SU-DHL-6 (cell line): ENCODE results near the gene GRM5.

Experiments
- H2AFZ ChIP-seq: fragments of 200-600 bp; sonication (generic); 2 replicates; pipeline ENCODE4 v1.6.1; 2014; ENCODE audit warnings: low read depth, mild to moderate bottlenecking, moderate library complexity, mixed read lengths, antibody characterized with exemption, low read length; ENCODE audit not compliant: severe bottlenecking
- H3F3A ChIP-seq: fragments of 200-600 bp; shearing (Covaris generic); 2 replicates; pipeline ENCODE4 v1.6.0; 2016; ENCODE audit warnings: antibody characterized with exemption, mild to moderate bottlenecking; ENCODE audit not compliant: insufficient read depth
- H3K27ac ChIP-seq: fragments of 200-600 bp; sonication (generic); 2 replicates; pipeline ENCODE4 v1.5.1; 2016; ENCODE audit warnings: low read depth, mild to moderate bottlenecking, low read length, moderate library complexity, mixed read lengths
- H3K27me3 ChIP-seq: fragments of 200-600 bp; sonication (generic), shearing (Covaris generic); 2 replicates; pipeline ENCODE4 v1.6.0; 2014; ENCODE audit warnings: mild to moderate bottlenecking, low read length
- H3K36me3 ChIP-seq: fragments of 200-600 bp; sonication (generic); 2 replicates; pipeline ENCODE4 v1.6.1; 2014; ENCODE audit warnings: mild to moderate bottlenecking, low read length, mixed read lengths
- H3K4me2 ChIP-seq: fragments of 300-600, 200-600 bp; shearing (Covaris generic), sonication (generic); 2 replicates; pipeline ENCODE4 v1.6.0; 2014; ENCODE audit warnings: low read length, low read depth, mild to moderate bottlenecking; ENCODE audit not compliant: poor library complexity, severe bottlenecking
- H3K4me3 ChIP-seq: fragments of 200-600 bp; sonication (generic); 2 replicates; pipeline ENCODE4 v1.5.1; 2014; ENCODE audit warnings: antibody characterized with exemption, low read length, mild to moderate bottlenecking, mixed read lengths; ENCODE audit not compliant: insufficient read depth, poor library complexity, severe bottlenecking
- H3K79me2 ChIP-seq: fragments of 200-600 bp; sonication (generic); 2 replicates; pipeline ENCODE4 v1.6.1; 2014; ENCODE audit warnings: mild to moderate bottlenecking, low read length, moderate library complexity; ENCODE audit not compliant: insufficient read depth
- H3K9ac ChIP-seq: fragments of 200-600 bp; sonication (generic); 2 replicates; pipeline ENCODE4 v1.7.0; 2014; ENCODE audit warnings: mild to moderate bottlenecking, low read length
- H3K9me2 ChIP-seq: fragments of 200-600 bp; sonication (generic); replicated peaks from 2 replicates; pipeline ENCODE4 v1.6.1; 2014; ENCODE audit warnings: low read length; ENCODE audit not compliant: insufficient read depth
- H3K9me3 ChIP-seq: fragments of 200-600 bp; sonication (generic); 2 replicates; pipeline ENCODE4 v1.6.1; 2014; ENCODE audit warnings: low read length, mixed read lengths; ENCODE audit not compliant: insufficient read depth
- H4K20me1 ChIP-seq: fragments of 200-600 bp; sonication (generic); 2 replicates; pipeline ENCODE4 v1.6.1; 2014; ENCODE audit warnings: low read depth, mild to moderate bottlenecking, antibody characterized with exemption, low read length, moderate library complexity, mixed read lengths
- CTCF ChIP-seq: fragments of 200-600 bp; sonication (generic); IDR thresholded peaks from one replicate; pipeline ENCODE4 v1.5.1; 2017; ENCODE audit warnings: antibody characterized with exemption, mild to moderate bottlenecking, low read length, moderate library complexity; ENCODE audit not compliant: insufficient read depth, poor library complexity, severe bottlenecking
- EZH2phosphoT487 ChIP-seq: fragments of 200-600 bp; sonication (generic), shearing (Covaris generic); conservative IDR thresholded peaks from 2 replicates; pipeline ENCODE4 v1.6.1; 2018; ENCODE audit warnings: mild to moderate bottlenecking, antibody characterized with exemption, low read length, moderate library complexity, mixed read lengths

The GRM5 gene

DNA sequence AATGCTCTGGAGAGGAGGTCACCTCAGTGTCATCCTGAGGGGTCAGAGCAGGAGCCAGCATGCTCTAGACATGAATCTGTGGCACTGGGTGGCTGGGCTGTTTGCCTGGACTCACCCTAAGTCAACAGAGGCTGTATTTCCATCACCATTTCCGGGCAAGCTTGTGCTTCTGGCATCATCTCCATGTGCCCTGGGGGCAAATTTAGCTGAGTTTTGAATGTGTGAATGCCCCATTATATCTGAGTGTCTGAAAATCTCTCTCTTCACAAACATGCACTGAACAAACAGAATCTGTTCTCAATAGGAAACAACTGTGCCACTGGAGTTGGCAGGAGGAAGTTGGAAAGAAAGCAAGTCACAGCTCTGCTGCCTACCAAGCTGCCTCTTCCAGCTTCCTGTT lies 356.2 kb downstream of the GRM5 start:
- Histone ChIP-seq H3K36me3 (no peaks in the 10 kb centered on the region), H3K9ac (no peak overlapping the region), H3K79me2 (no peaks in the 10 kb centered on the region), H3K4me2 (no peak overlapping the region), H3K9me3 (no peaks in the 10 kb centered on the region), H3K27me3 (no peaks in the 10 kb centered on the region), H3F3A (no peaks in the 10 kb centered on the region), H4K20me1 (no peaks in the 10 kb centered on the region), H3K9me2 (no peaks in the 10 kb centered on the region), H2AFZ (no peak overlapping the region), H3K27ac (no peak overlapping the region), H3K4me3 (no peak overlapping the region)
- TF ChIP-seq CTCF (no peak), EZH2phosphoT487 (no peak)

DNA sequence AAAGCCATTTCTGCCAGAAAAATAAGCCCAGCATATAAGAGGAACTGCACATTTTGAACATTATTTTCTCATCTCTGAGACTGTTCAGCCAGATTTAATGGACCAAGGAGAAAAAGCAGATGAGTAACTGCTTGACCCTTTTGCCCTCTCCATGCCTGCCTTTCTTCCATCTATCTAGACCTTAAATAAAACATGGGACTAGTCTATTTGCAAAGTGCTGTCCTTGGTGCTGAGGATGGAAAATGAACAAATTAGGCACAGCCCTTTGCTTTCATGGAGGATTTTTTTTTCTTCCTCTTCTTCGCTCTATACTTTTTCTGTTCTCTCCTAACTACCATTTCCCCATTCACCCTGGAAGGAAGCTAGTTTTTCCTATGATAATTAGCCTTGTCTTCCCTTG lies 361.3 kb downstream of the GRM5 start:
- no peaks in the 10 kb centered on the region for H3K27me3 ChIP-seq
- H3K4me3 ChIP-seq = no peak overlapping the region
- H3K9me2 ChIP-seq = no peaks in the 10 kb centered on the region
- no peak overlapping the region for H3K9ac ChIP-seq
- TF ChIP-seq EZH2phosphoT487 (no peak), CTCF (no peak)
- no peaks in the 10 kb centered on the region for H3F3A ChIP-seq
- no peaks in the 10 kb centered on the region for H3K9me3 ChIP-seq
- H3K27ac ChIP-seq = no peak overlapping the region
- no peaks in the 10 kb centered on the region for H4K20me1 ChIP-seq
- H3K36me3 ChIP-seq = no peaks in the 10 kb centered on the region
- no peak overlapping the region for H3K4me2 ChIP-seq
- no peak overlapping the region for H2AFZ ChIP-seq
- H3K79me2 ChIP-seq = no peaks in the 10 kb centered on the region

- H3K4me2 ChIP-seq = no peak overlapping the region
- H3K9me2 ChIP-seq = no peaks in the 10 kb centered on the region
- no peaks in the 10 kb centered on the region for H4K20me1 ChIP-seq
- no peak overlapping the region for H3K27ac ChIP-seq
- no peaks in the 10 kb centered on the region for H3K27me3 ChIP-seq
- no peaks in the 10 kb centered on the region for H3K36me3 ChIP-seq
- no peaks in the 10 kb centered on the region for H3F3A ChIP-seq
- no peak overlapping the region for H2AFZ ChIP-seq
- H3K9ac ChIP-seq = no peak overlapping the region
- TF ChIP-seq EZH2phosphoT487 (no peak), CTCF (no peak)
- no peak overlapping the region for H3K4me3 ChIP-seq
- H3K79me2 ChIP-seq = no peaks in the 10 kb centered on the region
- no peaks in the 10 kb centered on the region for H3K9me3 ChIP-seq
Observed at GRCh38 chr11:88701816-88702215, 364.0 kb downstream of the GRM5 start.

DNA sequence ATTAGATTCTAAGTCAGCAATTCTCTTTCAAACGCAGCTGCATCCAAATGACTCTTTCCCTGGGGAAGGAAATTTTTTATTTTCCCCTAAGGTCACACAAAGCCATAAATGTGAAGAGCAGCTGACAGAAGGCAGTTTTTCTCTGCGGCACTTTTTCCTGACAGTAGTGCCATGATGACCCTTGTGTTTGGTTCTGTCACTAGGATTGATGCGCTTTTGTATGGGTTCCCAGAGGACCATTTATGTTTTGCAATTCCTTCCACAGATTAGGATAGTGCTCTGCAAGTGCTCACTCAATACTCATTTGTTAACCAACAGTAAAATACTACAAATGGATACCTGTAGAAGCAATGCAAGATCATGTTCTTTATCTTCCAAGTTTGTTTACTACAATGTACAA lies 368.6 kb downstream of the GRM5 start:
- no peaks in the 10 kb centered on the region for H3K9me3 ChIP-seq
- H3K4me2 ChIP-seq = no peak overlapping the region
- H3K9ac ChIP-seq = no peak overlapping the region
- H3K36me3 ChIP-seq = no peaks in the 10 kb centered on the region
- no peaks in the 10 kb centered on the region for H3K79me2 ChIP-seq
- TF ChIP-seq CTCF (no peak), EZH2phosphoT487 (no peak)
- no peak overlapping the region for H3K4me3 ChIP-seq
- no peaks in the 10 kb centered on the region for H3F3A ChIP-seq
- no peak overlapping the region for H3K27ac ChIP-seq
- no peaks in the 10 kb centered on the region for H4K20me1 ChIP-seq
- H3K27me3 ChIP-seq = no peaks in the 10 kb centered on the region
- no peaks in the 10 kb centered on the region for H3K9me2 ChIP-seq
- no peak overlapping the region for H2AFZ ChIP-seq
